Measurements from ENCODE around the gene DEFB131B.

DEFB131B gene

GRCh38 chr11:71930556-71931244, 52.4 kb downstream of the DEFB131B start:
- in situ Hi-C loops (cut with HindIII; ENCODE audit: low pct_unique_long_range_greater_than_20kb, low sequenced_read_pairs): no loop called here
- DNase-seq (ENCODE audit: low read depth in 1 of 2, low spot score in 1 of 2): no peak
- no peak for TF ChIP-seq JUND (IDR thresholded peaks at IDR 0.05; ENCODE audit: low read depth)

GRCh38 chr11:71931245-71931602, 53.0 kb downstream of the DEFB131B start:
- in situ Hi-C loops (cut with HindIII; ENCODE audit: low pct_unique_long_range_greater_than_20kb, low sequenced_read_pairs): no loop called here
- TF ChIP-seq JUND (IDR thresholded peaks at IDR 0.05; ENCODE audit: low read depth): no peak
- DNase-seq (ENCODE audit: low read depth in 1 of 2, low spot score in 1 of 2): no peak

DNA sequence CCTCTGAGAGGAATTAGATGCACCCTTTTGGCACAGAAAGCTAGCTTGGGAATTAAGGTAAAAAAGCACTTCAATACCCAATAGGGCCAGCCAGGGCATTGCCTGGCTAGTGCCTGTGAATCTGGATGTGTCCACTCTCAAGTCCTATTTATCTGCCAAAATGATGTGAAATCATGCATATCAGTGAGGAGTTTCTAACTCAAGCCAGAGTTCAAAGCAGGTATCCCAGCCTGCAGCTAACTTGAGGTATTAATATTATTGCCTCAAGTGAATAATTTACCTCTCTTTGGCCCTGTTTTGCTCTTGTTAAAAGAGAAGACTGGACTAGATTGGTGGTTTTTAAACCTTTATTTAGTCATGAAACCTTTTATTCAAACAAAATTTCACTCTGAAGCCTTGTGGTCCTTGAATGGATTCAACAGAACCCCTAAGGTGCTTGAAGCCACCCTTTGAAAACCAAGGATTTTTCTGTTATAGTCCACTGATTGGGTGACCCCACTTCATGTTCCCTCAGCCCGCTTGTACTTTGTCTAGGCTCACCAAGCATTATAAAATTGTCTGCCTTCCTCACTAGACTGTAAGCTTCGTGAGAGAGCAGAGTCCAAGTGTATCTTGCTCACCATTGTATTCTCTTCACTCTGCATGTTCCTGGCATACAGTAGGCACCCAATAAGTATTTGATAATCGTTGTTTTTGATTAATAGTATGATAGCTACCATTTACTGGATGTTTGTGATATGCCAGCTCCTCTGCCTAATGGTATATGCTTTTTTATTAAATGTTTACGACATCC, 55.1 kb downstream of the DEFB131B start:
- DNase-seq (ENCODE audit: low read depth in 1 of 2, low spot score in 1 of 2): no peak
- no peak for TF ChIP-seq JUND (IDR thresholded peaks at IDR 0.05; ENCODE audit: low read depth)
- in situ Hi-C loops (cut with HindIII; ENCODE audit: low pct_unique_long_range_greater_than_20kb, low sequenced_read_pairs): no loop called here
